PC-3 (cell line): ENCODE measurements around the gene CRELD2.

Experiments used
- CTCF ChIP-seq: fragments of 300-600 bp; sonication (generic); conservative IDR thresholded peaks from 2 replicates; pipeline ENCODE4 v1.5.1; 2017; ENCODE audit warnings: antibody characterized with exemption, low read depth, mild to moderate bottlenecking, low read length
- EZH2 ChIP-seq: fragments of 300-600 bp; sonication (generic); IDR thresholded peaks from one replicate; pipeline ENCODE4 v1.6.1; 2017; ENCODE audit warnings: antibody characterized with exemption, mild to moderate bottlenecking, low read length; ENCODE audit not compliant: unreplicated experiment

DNA sequence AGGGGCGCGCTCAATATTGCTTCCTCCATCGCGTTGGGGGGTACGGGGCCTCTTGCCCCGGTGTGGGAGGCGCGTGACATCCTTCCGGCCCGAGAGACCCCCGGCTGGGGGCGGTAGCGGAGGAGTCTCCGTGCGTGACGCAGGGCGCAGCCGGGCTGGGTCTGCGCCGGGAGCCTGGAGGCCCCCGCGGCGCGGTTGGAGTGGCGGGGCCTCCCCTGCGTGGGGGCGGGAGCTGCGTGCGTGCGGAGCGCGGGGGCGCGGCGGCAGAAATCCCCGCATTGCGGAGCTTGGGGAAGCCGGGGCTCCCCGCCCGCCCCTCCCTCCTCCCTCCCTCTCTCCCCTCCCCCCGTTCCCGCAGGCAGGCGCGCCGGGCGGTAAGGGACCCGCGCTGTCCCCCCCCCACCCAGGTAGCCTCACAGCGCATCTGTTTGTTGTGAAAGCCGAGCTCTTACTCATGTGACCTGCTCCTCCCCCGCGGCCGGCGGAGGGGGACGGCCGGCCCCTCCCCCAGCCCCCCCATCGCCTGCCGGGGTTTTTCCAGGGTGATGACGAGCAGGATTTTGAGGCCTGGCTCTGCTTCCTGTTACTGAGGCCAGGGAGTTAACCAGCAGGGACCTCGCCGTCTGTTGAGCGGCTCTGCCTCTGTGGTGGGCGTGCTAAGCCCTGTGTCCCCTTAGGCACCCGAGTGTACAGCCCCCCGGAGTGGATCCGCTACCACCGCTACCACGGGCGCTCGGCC, 43.7 kb downstream of the CRELD2 start:
- TF ChIP-seq CTCF (no peak), EZH2 (no peak)
